HG03103 (cell line): ENCODE data around the gene CAPN3.

Source experiments
- ATAC-seq: cut with Tn5 transposase; IDR thresholded peaks from one replicate; pipeline ENCODE4 v1.9.1; 2021; ENCODE audit warnings: low read depth; ENCODE audit not compliant: unreplicated experiment

Gene CAPN3

DNA sequence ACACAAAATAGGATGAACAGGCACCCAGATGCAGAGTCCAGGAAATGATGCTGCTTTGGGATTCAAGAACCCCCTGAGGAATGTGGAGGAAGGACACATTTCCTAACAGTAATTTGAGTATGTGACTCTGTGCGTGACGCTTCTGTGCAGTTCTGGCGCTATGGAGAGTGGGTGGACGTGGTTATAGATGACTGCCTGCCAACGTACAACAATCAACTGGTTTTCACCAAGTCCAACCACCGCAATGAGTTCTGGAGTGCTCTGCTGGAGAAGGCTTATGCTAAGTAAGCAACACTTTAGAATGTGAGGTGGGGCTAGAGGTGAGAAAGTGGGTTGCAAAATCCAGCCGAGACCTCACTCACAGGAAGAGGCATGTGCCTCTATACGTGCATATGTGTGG, 28.3 kb downstream of the CAPN3 start:
- no peak for ATAC-seq

DNA sequence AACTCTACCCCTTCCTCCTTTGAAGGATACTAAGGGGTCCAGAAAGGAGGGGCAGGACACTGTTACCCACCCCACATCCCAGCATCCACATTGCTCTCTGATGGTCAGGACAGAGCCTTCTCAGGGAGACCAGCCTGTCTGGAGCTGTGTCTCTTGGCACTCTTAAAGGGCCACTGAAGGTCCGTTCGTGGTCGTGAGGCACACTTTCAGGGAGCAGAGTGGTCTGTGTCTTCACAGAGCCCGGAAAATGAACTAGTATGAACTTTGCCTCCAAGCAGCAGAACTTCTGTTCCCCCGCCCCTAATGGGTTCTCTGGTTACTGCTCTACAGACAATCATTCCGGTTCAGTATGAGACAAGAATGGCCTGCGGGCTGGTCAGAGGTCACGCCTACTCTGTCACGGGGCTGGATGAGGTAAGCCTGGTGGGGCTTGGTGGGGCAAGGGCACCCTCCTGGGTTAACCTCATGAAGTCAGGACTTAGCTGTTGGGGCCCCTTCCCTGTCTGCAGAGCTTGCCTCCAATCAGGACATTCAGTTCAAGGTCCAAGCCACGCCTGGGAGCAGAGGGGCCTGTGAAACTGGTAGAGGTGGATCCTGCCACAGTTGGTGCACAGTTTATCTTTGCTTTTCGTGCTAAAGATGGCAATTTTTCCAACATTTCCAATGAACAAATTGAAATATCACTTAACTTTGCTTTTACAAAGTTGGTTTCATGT, 33.2 kb downstream of the CAPN3 start:
- ATAC-seq = no peak

DNA sequence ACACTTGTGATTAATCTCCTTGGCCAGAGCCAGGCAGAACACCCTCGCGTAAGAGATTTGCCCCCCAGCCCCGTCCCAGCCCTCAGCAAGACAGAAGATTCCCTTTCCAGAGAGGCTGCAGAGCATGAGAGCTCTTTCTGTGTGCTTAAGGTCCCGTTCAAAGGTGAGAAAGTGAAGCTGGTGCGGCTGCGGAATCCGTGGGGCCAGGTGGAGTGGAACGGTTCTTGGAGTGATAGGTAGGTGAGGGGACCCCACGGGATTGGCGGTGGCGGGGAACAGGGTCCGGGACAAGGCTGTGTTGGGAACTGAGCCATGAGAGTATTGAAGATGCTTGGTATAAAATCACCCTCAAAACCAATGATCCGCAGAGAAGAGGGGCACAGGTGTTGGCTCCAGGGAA, 34.8 kb downstream of the CAPN3 start:
- ATAC-seq = no peak

DNA sequence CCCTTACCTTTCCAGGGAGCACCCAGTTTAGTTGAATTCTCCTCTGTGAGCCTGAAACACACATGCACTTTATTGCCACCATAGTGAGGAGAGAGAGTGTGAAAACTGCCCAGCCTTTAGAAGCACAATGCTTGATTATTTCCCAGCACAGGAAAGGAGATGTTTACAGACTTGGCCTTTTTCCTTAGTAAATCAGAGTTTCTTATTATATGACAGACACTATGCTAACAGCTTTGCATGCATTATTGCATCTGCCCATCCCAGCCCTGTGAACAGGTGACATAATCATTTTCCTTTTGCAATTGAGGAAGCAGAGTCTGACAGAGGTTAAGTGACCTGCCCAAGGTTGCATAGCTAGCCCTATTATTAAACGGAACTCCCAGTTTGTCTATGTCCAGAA, 36.5 kb downstream of the CAPN3 start:
- ATAC-seq = no peak

DNA sequence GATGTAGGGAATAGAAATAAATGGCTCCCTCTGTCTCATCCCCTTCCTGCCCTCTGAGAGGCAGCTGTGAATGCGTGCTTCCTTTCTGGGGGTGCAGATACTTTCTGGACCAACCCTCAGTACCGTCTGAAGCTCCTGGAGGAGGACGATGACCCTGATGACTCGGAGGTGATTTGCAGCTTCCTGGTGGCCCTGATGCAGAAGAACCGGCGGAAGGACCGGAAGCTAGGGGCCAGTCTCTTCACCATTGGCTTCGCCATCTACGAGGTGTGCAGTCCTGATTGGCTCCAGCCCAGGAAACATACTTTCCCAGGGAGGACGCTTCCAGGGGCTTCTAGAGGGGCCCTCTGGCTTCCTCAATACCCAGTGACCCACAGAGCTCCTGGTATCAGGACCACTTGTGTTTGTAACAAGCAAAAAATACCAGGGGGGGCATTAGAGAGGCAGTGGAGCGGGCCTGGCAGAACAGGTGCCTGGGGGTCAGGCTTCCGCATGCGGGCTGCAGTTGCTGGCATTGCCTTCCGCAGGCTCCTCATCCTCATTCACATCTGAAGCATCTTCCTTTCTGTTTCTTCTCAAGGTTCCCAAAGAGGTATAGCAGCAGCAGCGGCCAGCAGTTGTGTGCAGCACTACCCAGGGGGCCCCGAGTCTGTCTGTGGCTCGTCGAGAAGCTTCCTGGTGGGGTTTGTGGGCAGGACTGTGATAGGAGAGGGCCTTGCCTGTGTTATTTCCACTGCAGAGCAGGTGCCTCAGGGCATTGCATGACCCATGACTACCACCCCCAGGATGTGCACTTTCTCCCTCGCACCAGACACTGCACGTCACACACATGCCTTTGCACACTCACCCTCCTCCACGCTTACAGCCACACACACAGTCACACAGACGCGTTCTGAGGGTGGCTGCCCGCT, 42.5 kb downstream of the CAPN3 start:
- ATAC-seq = no peak

DNA sequence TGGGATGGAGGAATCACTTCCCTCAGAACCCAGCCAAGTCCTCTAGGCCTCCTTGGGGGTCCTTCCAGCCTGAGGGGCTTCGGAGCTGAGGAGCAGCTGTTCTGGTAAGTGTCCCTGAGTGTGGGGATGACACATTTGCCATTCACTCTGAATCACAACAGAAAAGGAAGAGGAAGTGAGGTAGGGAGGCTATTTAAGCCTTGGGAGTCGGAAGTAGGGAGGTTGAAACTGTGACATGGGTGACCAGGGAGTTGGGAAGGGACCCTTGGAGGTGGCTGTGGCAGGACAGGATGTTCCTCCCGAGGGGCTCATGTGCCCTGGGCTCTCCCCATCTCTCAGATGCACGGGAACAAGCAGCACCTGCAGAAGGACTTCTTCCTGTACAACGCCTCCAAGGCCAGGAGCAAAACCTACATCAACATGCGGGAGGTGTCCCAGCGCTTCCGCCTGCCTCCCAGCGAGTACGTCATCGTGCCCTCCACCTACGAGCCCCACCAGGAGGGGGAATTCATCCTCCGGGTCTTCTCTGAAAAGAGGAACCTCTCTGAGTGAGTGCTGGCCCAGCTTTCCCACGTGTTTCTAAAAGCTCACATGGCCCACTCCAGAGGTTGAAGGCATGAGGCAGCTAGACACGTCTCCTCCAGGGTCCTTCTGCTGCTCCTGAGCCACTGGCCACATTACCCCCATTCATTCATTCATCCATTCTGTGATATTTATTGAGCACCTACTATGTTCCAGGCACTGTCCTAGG, 43.3 kb downstream of the CAPN3 start:
- ATAC-seq = no peak

DNA sequence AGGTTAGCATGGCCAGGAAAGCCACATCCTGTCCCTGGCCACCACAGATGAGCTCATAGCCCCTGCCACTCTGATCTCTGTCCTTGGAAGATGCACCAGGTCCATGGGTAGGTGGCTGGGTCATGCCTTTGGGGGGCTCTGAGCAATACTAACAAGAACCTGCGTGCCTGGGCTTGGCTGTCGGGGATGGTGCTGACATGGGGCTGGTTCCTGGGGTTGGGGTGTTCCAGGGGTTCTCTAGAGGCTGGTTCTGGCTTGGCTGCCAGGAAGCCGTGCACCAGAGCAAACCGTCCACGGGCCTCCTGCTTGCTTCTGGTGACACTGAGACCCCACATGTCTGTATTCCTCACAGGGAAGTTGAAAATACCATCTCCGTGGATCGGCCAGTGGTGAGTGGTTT, 44.1 kb downstream of the CAPN3 start:
- ATAC-seq = no peak

DNA sequence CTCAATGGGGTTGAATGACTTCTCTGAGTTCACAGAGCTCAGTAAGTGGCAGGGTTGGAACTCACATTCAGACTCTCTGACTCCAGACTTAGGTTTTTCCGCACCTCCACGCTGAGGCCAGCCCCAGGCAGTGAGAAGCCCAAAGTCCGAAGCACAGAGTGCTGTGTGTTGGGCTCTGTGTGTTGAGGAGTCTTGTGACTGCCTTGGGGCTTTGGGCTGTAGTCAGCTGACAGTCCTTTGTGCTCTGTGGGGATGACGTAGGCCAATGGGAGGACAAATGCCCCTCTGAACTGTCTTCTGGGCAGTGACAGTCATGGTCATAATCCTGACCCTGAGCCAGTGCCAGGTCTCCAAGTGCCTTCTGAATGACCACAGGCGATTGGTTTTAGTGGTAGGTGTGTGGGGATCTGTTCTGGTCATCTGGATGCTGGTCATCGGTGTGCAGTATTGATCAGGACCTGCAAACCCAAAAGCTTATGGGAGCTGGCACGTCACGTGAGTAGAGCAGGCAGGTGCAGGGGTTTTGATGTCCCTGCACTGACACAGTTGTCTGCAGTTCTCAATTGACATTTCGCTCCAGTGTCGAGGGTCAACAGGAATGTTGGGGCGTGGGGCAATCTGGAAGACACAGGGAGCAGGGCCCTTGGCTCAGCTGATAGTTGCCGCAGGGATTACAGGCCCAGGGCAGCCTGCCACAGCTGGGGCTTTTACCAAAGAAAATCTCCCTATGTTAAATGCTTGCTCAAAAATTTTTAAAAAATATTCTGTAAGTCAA, 45.3 kb downstream of the CAPN3 start:
- ATAC-seq = no peak

DNA sequence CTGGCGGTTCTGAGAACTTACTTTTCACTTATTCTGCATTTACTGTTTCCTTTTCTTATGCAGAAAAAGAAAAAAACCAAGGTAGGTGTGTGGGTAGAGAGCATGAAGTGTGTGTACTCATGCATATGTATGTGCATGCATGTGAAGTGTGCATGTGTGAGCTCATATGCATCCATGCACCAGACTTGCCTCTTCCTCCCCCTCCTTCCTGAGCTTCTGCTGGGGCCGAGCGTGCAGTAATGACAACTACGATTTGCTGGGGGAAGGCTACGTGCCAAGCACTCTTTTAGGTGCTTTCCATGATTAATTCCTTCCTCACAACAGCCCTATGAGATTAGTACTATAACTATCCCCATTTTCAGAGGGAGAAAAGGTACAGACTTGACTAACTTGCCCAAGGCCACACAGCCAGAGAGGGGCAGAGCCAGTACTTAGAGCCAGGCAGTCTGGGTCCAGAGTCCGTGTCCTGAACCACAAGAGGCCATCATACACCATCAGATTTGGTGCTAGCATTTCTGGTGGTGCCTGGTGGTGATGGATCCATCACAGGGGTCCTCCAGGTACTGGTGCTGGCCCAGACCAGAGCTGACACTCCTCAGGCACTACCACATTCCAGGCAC, 46.7 kb downstream of the CAPN3 start:
- no peak for ATAC-seq

DNA sequence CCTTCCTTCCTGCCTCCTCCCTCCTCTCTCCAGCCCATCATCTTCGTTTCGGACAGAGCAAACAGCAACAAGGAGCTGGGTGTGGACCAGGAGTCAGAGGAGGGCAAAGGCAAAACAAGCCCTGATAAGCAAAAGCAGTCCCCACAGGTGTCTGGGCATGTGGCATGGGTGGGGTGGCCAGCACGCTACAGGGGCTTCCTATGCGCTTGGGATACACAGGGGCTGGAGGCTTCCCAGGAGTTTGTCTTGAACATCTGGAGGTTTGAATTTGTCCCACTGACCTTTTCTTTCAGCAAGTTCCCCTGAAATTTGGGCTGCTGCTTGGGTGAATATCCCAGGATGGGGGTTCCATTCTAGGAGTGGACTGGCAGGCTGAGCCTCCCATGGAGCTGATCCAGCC, 48.9 kb downstream of the CAPN3 start:
- ATAC-seq = no peak

DNA sequence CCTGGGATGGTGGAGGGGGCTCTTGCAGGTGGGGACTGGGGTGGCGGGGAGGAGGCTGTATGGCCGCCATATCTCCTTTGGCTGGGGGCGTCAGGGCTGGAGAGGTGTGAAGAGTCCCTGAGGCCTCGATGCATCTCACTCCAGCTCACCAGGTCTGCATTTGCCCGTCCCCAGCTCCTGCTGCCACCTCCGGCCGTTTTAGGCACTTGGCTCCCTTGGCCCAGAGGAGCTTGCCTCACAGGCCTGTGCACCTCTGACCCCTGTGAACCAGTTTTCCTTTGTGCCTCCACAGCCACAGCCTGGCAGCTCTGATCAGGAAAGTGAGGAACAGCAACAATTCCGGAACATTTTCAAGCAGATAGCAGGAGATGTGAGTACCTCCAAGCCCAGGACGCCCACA, 49.7 kb downstream of the CAPN3 start:
- no peak for ATAC-seq

DNA sequence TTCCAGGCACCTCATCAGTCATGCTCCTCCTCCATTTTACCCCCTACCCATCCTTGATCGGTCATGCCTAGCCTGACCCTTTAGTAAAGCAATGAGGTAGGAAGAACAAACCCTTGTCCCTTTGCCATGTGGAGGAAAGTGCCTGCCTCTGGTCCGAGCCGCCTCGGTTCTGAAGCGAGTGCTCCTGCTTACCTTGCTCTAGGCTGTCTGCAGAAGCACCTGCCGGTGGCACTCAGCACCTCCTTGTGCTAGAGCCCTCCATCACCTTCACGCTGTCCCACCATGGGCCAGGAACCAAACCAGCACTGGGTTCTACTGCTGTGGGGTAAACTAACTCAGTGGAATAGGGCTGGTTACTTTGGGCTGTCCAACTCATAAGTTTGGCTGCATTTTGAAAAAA, 52.6 kb downstream of the CAPN3 start:
- no peak for ATAC-seq

DNA sequence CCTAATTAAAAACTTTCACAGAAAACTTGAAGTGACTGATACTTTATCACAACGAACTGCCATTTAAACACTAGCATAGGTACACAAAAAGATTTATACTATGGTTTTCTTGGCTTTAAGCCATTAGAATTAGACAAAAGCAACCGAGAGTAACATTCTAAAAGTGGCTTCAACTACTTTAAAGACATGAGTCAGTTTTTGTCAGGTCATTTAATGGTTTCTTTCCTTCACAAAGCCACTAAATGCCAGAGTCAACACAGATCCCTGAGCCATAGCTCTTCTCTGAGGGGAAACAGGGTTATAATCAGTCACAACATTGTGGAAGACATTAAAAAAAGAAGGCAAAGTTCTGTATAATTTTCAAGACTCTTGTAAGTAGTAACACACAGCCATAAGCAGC, 54.6 kb downstream of the CAPN3 start:
- ATAC-seq = no peak

DNA sequence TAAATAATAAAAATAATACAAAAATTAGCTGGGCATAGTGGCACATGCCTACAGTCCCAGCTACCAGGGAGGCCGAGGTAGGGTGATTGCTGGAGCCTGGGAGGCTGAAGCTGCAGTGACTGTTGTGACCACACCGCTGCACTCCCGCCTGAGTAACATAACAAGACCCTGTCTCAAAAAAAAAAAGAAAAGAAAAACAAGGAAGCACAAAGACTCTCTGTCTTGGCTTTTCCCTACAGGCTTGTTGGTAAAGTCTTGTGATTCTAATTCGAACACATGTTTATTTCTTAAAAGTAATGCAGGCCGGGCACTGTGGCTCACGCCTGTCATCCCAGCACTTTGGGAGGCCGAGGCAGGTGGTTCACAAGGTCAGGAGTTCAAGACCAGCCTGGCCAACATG, 60.1 kb downstream of the CAPN3 start:
- ATAC-seq = no peak

DNA sequence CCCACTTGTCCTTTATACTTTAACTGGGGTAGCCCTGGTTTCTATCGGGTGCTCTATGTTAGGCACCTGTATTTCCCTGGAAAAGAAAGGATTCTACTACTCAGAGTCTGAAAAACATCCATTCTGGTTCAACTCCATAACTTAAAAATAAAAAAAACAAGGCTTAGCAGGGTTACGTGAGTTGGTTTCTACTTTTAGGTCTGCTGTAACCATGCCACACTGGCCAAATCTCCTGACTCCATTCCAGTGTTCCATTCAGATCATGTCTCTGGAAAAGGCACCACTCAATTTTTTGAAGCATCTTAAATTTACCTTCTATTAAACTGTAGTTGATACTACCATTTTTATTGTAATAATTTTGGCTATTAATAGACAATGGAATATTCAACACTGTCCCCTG, 62.1 kb downstream of the CAPN3 start:
- no peak for ATAC-seq

DNA sequence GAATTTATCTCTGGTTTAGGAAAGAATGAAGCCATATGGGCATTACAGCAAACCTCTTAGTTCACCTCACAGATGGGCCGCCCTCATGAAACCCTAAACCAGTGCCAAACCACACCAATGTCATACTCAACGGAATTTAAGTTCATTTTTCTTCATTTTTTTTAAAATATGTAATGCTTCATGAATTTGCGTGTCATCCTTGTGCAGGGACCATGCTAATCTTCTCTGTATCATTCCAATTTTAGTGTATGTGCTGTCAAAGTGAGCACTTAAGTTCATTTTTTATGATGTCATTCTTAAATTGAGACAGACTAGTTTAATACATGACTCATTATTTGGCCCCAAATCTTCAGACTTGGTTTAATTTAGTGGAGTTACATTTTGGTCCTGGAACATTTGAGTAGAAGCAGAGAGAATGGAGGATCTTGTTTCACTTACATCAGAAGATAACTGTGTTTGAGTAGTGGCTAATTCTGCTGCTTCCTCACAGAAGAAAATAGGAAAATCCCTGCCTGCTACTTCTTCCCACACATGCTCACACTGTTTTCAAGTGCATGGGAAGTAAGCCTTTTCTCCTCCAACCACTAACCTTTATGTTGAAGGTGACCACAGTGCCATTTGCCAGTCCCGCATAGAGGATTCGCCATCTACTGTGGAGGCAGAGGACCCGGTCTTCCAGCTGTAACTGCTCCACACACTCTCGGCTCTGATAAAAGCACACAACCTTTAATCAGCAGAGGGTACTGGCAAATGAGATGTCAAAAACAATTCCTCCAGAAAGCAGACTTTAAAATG, 68.3 kb downstream of the CAPN3 start:
- ATAC-seq = no peak

DNA sequence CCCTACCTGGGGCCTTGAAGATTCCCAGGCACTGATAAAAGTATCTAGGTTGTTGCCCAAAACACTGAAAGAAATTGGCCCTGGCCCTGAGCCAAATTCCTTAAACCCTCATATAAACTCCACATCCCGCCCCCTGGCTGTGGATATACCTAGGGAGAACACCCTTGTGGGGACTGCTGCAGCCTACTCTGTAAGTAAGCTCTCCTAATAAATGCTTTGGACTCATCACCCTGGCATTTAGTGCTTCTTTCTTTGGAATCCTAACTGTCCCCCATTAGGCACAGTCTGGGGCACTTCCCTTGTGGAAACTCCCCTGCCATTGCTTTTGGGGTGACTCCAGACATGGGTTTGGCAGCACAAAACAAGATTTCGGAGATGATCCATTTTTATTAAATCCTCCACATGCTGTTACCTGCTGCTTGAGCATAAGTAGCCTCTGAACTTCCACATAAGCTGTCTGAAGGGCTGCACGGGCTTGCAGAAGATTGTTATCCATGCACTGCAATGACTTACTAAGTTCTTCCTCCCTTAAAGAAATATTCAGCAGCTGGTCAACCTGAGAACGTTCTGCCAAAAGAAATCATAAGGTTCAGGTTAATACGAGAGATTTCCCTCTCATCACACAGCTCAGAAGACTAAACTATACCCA, 85.2 kb downstream of the CAPN3 start:
- ATAC-seq = no peak

DNA sequence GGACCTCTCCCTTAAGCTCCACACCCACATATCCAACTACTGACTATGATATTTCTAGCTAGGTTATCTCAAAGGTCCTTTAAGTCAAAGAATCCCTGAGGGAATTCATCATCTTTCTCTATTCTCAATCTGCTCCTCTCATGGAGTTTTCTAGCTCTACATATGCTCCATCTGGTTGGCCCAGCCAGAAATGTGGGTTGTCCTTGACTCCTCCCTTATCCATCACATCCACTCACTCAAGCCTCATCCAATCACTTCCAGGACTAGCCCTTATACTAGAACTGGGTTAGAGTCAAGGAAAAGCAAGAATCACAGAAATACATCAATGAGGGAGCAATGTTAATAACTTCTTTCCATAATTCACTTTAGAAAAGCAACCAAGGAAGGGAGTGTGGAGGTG, 86.2 kb downstream of the CAPN3 start:
- no peak for ATAC-seq

DNA sequence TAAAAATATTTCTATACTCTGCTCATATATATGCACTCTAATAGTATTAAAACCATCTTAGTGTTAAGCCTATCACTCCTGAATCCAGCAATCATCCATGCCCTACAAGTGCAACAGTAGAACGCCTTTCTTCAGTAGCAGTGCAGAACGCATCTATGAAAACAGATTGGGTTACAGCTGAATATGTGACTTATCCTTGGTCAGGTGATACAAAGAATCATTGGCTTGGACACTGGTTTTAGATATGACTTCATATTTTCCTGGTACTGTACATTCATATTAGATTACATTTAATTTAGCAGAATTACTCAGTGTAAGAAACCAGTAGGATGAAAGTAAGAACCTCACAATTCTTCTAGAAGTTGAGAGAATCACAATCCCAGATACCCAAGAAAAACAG, 88.3 kb downstream of the CAPN3 start:
- ATAC-seq = no peak
